Mammary epithelial cell (primary cell): ENCODE data around the gene NEK10.

Experiments
- EZH2 ChIP-seq: IDR thresholded peaks from 2 replicates; pipeline ENCODE4 v1.6.1; 2012; ENCODE audit warnings: low read length, inconsistent platforms, borderline replicate concordance
- TF ChIP-seq, protein P1 (sequence below), 2 donors: IDR thresholded peaks in 1 of 2; conservative IDR thresholded peaks in 1 of 2; 2 replicates each; pipeline ENCODE4 v1.5.1; 2011 to 2012; ENCODE audit warnings: inconsistent platforms in 2 of 2, low read length in 2 of 2, mild to moderate bottlenecking in 2 of 2, control low read depth in 1 of 2, low read depth in 1 of 2; ENCODE audit not compliant: insufficient read depth in 1 of 2; ENCODE audit errors: extremely low read depth in 1 of 2

DNA sequence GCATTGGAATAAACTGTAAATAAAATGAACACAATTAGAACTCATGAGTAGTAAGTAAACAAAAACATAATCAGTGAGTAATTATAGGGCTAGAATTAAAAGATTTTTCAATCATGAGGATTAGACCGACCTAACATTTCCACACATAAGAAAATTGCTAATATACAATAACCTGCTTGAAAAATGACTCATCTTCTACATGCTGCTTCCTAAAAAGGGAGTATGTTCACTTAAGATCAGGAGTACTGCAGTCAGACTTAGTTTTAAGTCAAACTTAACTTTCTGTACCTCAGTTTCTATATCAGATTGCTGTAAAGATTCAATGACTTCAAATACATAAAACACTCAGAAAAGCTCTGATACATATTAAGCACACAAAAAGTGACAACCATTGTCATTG lies 22.6 kb upstream of the NEK10 start:
- TF ChIP-seq, protein P1, sequence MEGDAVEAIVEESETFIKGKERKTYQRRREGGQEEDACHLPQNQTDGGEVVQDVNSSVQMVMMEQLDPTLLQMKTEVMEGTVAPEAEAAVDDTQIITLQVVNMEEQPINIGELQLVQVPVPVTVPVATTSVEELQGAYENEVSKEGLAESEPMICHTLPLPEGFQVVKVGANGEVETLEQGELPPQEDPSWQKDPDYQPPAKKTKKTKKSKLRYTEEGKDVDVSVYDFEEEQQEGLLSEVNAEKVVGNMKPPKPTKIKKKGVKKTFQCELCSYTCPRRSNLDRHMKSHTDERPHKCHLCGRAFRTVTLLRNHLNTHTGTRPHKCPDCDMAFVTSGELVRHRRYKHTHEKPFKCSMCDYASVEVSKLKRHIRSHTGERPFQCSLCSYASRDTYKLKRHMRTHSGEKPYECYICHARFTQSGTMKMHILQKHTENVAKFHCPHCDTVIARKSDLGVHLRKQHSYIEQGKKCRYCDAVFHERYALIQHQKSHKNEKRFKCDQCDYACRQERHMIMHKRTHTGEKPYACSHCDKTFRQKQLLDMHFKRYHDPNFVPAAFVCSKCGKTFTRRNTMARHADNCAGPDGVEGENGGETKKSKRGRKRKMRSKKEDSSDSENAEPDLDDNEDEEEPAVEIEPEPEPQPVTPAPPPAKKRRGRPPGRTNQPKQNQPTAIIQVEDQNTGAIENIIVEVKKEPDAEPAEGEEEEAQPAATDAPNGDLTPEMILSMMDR (conservative IDR thresholded peaks at IDR 0.05 in 1 of 2, IDR thresholded peaks at IDR 0.05 in 1 of 2; ENCODE audit: extremely low read depth in 1 of 2, insufficient read depth in 1 of 2, low read depth in 1 of 2, low read length in 2 of 2), result no peak
- TF ChIP-seq EZH2, result no peak
